Keratinocyte (primary cell): ENCODE results near the gene ZNHIT3. TPM values are rescaled to one million over a fixed set of nuclear protein-coding genes. Genes with fewer than 3 reads are reported as not detected.

Source experiments
- DNase-seq: peaks from one replicate; pipeline ENCODE4 v3.0.0-alpha.2; 2011; ENCODE audit warnings: low read depth, missing footprints, low spot score
- FAIRE-seq: peaks from 2 replicates; lab custom pipeline; 2011; peaks lifted over from hg19 to GRCh38; lab: Jason Lieb, UNC
- H2AFZ ChIP-seq: 2 replicates; pipeline ENCODE4 v1.6.0; 2012; ENCODE audit warnings: low read length, control low read depth, inconsistent platforms; ENCODE audit not compliant: control insufficient read depth
- H3K27ac ChIP-seq: 2 replicates; pipeline ENCODE4 v1.5.1; 2011; ENCODE audit warnings: low read length; ENCODE audit not compliant: control insufficient read depth, insufficient read depth
- H3K27me3 ChIP-seq: 3 replicates; pipeline ENCODE4 v1.6.0; 2011; ENCODE audit warnings: low read length; ENCODE audit not compliant: control insufficient read depth, insufficient read depth; ENCODE audit errors: extremely low read depth
- H3K36me3 ChIP-seq, 2 experiments: 2 replicates in 1 of 2; 3 replicates in 1 of 2; pipeline ENCODE4 v1.5.1; 2011; ENCODE audit warnings: low read length in 2 of 2, mild to moderate bottlenecking in 1 of 2; ENCODE audit not compliant: control insufficient read depth in 2 of 2, insufficient read depth in 2 of 2; ENCODE audit errors: extremely low read depth in 1 of 2
- H3K4me1 ChIP-seq: 3 replicates; pipeline ENCODE4 v1.5.1; 2011; ENCODE audit warnings: low read length; ENCODE audit not compliant: control insufficient read depth, insufficient read depth; ENCODE audit errors: extremely low read depth
- H3K4me2 ChIP-seq: 3 replicates; pipeline ENCODE4 v1.6.0; 2011; ENCODE audit warnings: low read depth, low read length; ENCODE audit not compliant: control insufficient read depth, insufficient read depth; ENCODE audit errors: extremely low read depth
- H3K4me3 ChIP-seq, 3 experiments: fragments of 200-600 bp in 1 of 3; sonication (generic) in 1 of 3; 2 replicates in 2 of 3; 3 replicates in 1 of 3; pipeline ENCODE4 v1.5.1; 2011 to 2016; ENCODE audit warnings: low read length in 3 of 3, mild to moderate bottlenecking in 3 of 3, control low read depth in 2 of 3, inconsistent platforms in 1 of 3, low read depth in 1 of 3, mixed read lengths in 1 of 3, mixed run types in 1 of 3, moderate library complexity in 1 of 3; ENCODE audit not compliant: control insufficient read depth in 2 of 3, insufficient read depth in 2 of 3; ENCODE audit errors: extremely low read depth in 1 of 3
- H3K79me2 ChIP-seq: 2 replicates; pipeline ENCODE4 v1.6.0; 2012; ENCODE audit warnings: low read length; ENCODE audit not compliant: control insufficient read depth, insufficient read depth
- H3K9ac ChIP-seq: 3 replicates; pipeline ENCODE4 v1.6.0; 2011; ENCODE audit warnings: low read length; ENCODE audit not compliant: control insufficient read depth, insufficient read depth; ENCODE audit errors: extremely low read depth
- H3K9me1 ChIP-seq: 3 replicates; pipeline ENCODE4 v1.6.0; 2011; ENCODE audit warnings: low read length; ENCODE audit not compliant: control insufficient read depth, insufficient read depth; ENCODE audit errors: extremely low read depth
- H3K9me3 ChIP-seq: 2 replicates; pipeline ENCODE4 v1.5.1; 2012; ENCODE audit warnings: low read depth, low read length; ENCODE audit not compliant: control insufficient read depth
- H4K20me1 ChIP-seq: 3 replicates; pipeline ENCODE4 v1.6.0; 2011; ENCODE audit warnings: low read length; ENCODE audit not compliant: control insufficient read depth, insufficient read depth; ENCODE audit errors: extremely low read depth
- EZH2 ChIP-seq: IDR thresholded peaks from one replicate; pipeline ENCODE4 v1.6.1; 2012; ENCODE audit warnings: inconsistent platforms, mild to moderate bottlenecking, low read length, moderate library complexity
- dilution Hi-C: fragments of 300-500 bp; cut with MboI; formaldehyde crosslinking; loops from one replicate; pipeline ENCODE4 v1.7.0; 2020; ENCODE audit warnings: low sequenced_read_pairs; ENCODE audit not compliant: extremely low pct_ligation_motif_present
- polyA plus RNA-seq, 5 experiments: library from polyadenylated mRNA; depleted of rRNA in 3 of 5; stranded (reverse) in 3 of 5; stranded (forward) in 1 of 5; unstranded in 1 of 5; fragments of >200 nt; gene quantifications; 1 replicate in 1 of 5; 2 replicates in 3 of 5; 3 replicates in 1 of 5; pipeline versions ENCODE4 v1.2.1 to v1.2.3, GENCODE V29; 2011 to 2012; ENCODE audit warnings: missing spikeins in 2 of 5, low read depth in 1 of 5, low replicate concordance in 1 of 5
- TF ChIP-seq, protein P1 (sequence below), 3 experiments: IDR thresholded peaks in 1 of 3; conservative IDR thresholded peaks in 1 of 3; optimal IDR thresholded peaks in 1 of 3; 2 replicates in 2 of 3; 3 replicates in 1 of 3; pipeline versions ENCODE3 to v1.5.1; 2011; ENCODE audit warnings: low read length in 3 of 3, mild to moderate bottlenecking in 3 of 3, moderate library complexity in 2 of 3, control low read depth in 1 of 3, inconsistent platforms in 1 of 3; ENCODE audit not compliant: insufficient read depth in 2 of 3; ENCODE audit errors: extremely low read depth in 1 of 3

Gene ZNHIT3
- polyA plus RNA-seq, 1 donor (not counting 4 experiments of a cell fraction or from before 2014, with no cell fraction given), result 72.4 TPM

GRCh38 chr17:36501963-36502362 lies 15.5 kb downstream of the ZNHIT3 start:
- FAIRE-seq (no peak), DNase-seq (no peak)
- Histone ChIP-seq H4K20me1 (no peaks in the 10 kb centered on the region), H3K4me2 (no peak overlapping the region), H3K4me1 (no peaks in the 10 kb centered on the region), H2AFZ (no peak overlapping the region), H3K36me3 (peaks cover 40 to 59% of the 10 kb centered on the region in 2 experiments), H3K4me3 (no peak overlapping the region), H3K27me3 (no peaks in the 10 kb centered on the region), H3K9me3 (no peaks in the 10 kb centered on the region), H3K9me1 (no peaks in the 10 kb centered on the region), H3K79me2 (no peaks in the 10 kb centered on the region), H3K27ac (no peak overlapping the region), H3K9ac (no peak overlapping the region)
- no peak for TF ChIP-seq EZH2
- TF ChIP-seq, protein P1, sequence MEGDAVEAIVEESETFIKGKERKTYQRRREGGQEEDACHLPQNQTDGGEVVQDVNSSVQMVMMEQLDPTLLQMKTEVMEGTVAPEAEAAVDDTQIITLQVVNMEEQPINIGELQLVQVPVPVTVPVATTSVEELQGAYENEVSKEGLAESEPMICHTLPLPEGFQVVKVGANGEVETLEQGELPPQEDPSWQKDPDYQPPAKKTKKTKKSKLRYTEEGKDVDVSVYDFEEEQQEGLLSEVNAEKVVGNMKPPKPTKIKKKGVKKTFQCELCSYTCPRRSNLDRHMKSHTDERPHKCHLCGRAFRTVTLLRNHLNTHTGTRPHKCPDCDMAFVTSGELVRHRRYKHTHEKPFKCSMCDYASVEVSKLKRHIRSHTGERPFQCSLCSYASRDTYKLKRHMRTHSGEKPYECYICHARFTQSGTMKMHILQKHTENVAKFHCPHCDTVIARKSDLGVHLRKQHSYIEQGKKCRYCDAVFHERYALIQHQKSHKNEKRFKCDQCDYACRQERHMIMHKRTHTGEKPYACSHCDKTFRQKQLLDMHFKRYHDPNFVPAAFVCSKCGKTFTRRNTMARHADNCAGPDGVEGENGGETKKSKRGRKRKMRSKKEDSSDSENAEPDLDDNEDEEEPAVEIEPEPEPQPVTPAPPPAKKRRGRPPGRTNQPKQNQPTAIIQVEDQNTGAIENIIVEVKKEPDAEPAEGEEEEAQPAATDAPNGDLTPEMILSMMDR (optimal IDR thresholded peaks at IDR 0.05 in 1 of 3, IDR thresholded peaks at IDR 0.05 in 1 of 3, conservative IDR thresholded peaks at IDR 0.05 in 1 of 3; ENCODE audit: extremely low read depth in 1 of 3, insufficient read depth in 2 of 3, low read length in 3 of 3), result no peak
- dilution Hi-C loops, result no loop called here

GRCh38 chr17:36503456-36504155 lies 17.1 kb downstream of the ZNHIT3 start:
- Histone ChIP-seq H3K4me3 (no peak overlapping the region), H3K9me3 (no peaks in the 10 kb centered on the region), H3K4me2 (no peak overlapping the region), H3K9me1 (no peaks in the 10 kb centered on the region), H3K27ac (no peak overlapping the region), H3K9ac (no peak overlapping the region), H3K36me3 (peaks cover 46 to 68% of the 10 kb centered on the region in 2 experiments), H3K4me1 (no peaks in the 10 kb centered on the region), H3K79me2 (no peaks in the 10 kb centered on the region), H4K20me1 (no peaks in the 10 kb centered on the region), H3K27me3 (no peaks in the 10 kb centered on the region), H2AFZ (no peak overlapping the region)
- no peak for DNase-seq
- no peak for TF ChIP-seq EZH2
- dilution Hi-C loops, result no loop called here
- no peak for FAIRE-seq

DNA sequence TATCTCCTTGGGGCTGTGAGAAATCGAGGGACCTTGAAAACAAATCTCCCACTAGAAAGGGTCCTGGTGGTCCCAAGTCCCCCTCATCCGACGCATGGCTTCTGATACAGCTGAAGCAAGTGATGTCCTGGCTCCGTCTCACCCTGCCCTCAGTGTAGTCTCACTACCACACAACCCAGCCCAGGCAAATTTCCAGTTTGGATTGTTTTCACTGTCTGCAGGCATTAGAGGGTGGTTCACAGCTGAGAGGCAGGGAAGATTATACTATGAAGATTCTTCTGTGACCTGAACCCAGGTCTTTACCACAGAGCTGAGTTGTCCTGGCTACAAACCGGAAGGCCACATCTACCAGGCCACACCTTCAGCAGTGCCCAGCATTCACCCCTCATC lies 17.7 kb downstream of the ZNHIT3 start:
- Histone ChIP-seq H3K9me3 (no peaks in the 10 kb centered on the region), H3K4me3 (no peak overlapping the region), H3K79me2 (no peaks in the 10 kb centered on the region), H3K4me1 (no peaks in the 10 kb centered on the region), H2AFZ (no peak overlapping the region), H3K27ac (no peak overlapping the region), H3K27me3 (no peaks in the 10 kb centered on the region), H3K9me1 (no peaks in the 10 kb centered on the region), H4K20me1 (no peaks in the 10 kb centered on the region), H3K4me2 (no peak overlapping the region), H3K9ac (no peak overlapping the region), H3K36me3 (peaks cover 46 to 68% of the 10 kb centered on the region in 2 experiments)
- DNase-seq (no peak), FAIRE-seq (no peak)
- no peak for TF ChIP-seq EZH2
- TF ChIP-seq, protein P1 (optimal IDR thresholded peaks at IDR 0.05 in 1 of 3, IDR thresholded peaks at IDR 0.05 in 1 of 3, conservative IDR thresholded peaks at IDR 0.05 in 1 of 3; ENCODE audit: extremely low read depth in 1 of 3, insufficient read depth in 2 of 3, low read length in 3 of 3), result no peak
- dilution Hi-C loops, result no loop called here
